H1 (cell line): ENCODE data around the gene KLHL28. TPM values are rescaled to one million over a fixed set of nuclear protein-coding genes. Genes with fewer than 3 reads are reported as not detected.

Experiments
- CTCF ChIA-PET: fragments of 300-600 bp; sonication (Branson Sonifier 250); formaldehyde crosslinking; loops from one replicate; lab custom pipeline; 2021; ENCODE audit not compliant: partially characterized antibody; lab: Charles Lee
- POLR2A ChIA-PET: fragments of 300-600 bp; sonication (Branson Sonifier 250); formaldehyde crosslinking; loops from one replicate; lab custom pipeline; 2021; ENCODE audit warnings: inconsistent platforms; ENCODE audit not compliant: partially characterized antibody; lab: Charles Lee
- DNase-seq, 2 experiments: peaks; one replicate each; pipeline versions ENCODE4 v3.0.0 to v3.0.0-alpha.2; 2010 to 2022; ENCODE audit warnings: low spot score in 2 of 2, low read depth in 1 of 2, mixed read lengths in 1 of 2
- FAIRE-seq: peaks from 2 replicates; lab custom pipeline; 2011; peaks lifted over from hg19 to GRCh38; lab: Jason Lieb, UNC
- H2AFZ ChIP-seq: 2 replicates; pipeline ENCODE4 v1.8.1; 2012; ENCODE audit warnings: low read length, inconsistent platforms
- H2AK5ac ChIP-seq: 2 replicates; pipeline ENCODE4 v1.6.1; 2013; ENCODE audit warnings: low read depth, low read length
- H2BK120ac ChIP-seq: replicated peaks from 2 replicates; pipeline ENCODE3; 2013; ENCODE audit warnings: low read depth, low read length, inconsistent platforms
- H2BK12ac ChIP-seq: 2 replicates; pipeline ENCODE4 v1.6.1; 2013; ENCODE audit warnings: low read depth, low read length
- H2BK15ac ChIP-seq: 2 replicates; pipeline ENCODE4 v1.6.1; 2013; ENCODE audit warnings: low read length
- H2BK20ac ChIP-seq: 2 replicates; pipeline ENCODE4 v1.6.1; 2013; ENCODE audit warnings: low read length
- H2BK5ac ChIP-seq: 2 replicates; pipeline ENCODE4 v1.6.1; 2013; ENCODE audit warnings: low read depth, low read length
- H3K14ac ChIP-seq: 2 replicates; pipeline ENCODE4 v1.6.1; 2013; ENCODE audit warnings: inconsistent platforms; ENCODE audit not compliant: insufficient read length
- H3K18ac ChIP-seq: 2 replicates; pipeline ENCODE4 v1.6.1; 2013; ENCODE audit warnings: low read length; ENCODE audit errors: extremely low read depth
- H3K23ac ChIP-seq: 2 replicates; pipeline ENCODE4 v1.6.1; 2013; ENCODE audit warnings: inconsistent platforms; ENCODE audit not compliant: insufficient read length
- H3K23me2 ChIP-seq: 2 replicates; pipeline ENCODE4 v1.6.1; 2013; ENCODE audit warnings: low read depth, low read length
- H3K27ac ChIP-seq: 2 replicates; pipeline ENCODE4 v1.6.1; 2011; ENCODE audit warnings: low read depth, low read length, inconsistent platforms
- H3K27me3 ChIP-seq, 4 experiments: replicated peaks in 1 of 4; 1 replicate in 1 of 4; 2 replicates in 3 of 4; pipeline versions ENCODE4 v1.6.1 to v1.8.1; 2011 to 2013; ENCODE audit warnings: low read length in 3 of 4, mild to moderate bottlenecking in 3 of 4, inconsistent platforms in 2 of 4, mixed read lengths in 2 of 4, moderate library complexity in 1 of 4; ENCODE audit not compliant: control insufficient read depth in 3 of 4, insufficient read depth in 3 of 4; ENCODE audit errors: extremely low read depth in 1 of 4
- H3K36me3 ChIP-seq, 4 experiments: 2 replicates each; pipeline versions ENCODE4 v1.6.1 to v1.8.1; 2011 to 2013; ENCODE audit warnings: mild to moderate bottlenecking in 4 of 4, low read length in 3 of 4, moderate library complexity in 2 of 4, control low read depth in 1 of 4, inconsistent platforms in 1 of 4; ENCODE audit not compliant: insufficient read depth in 4 of 4, control insufficient read depth in 2 of 4
- H3K4ac ChIP-seq: replicated peaks from 2 replicates; pipeline ENCODE3; 2013; ENCODE audit warnings: low read length, low read depth, mixed read lengths, inconsistent platforms; ENCODE audit not compliant: insufficient read length
- H3K4me1 ChIP-seq, 4 experiments: replicated peaks in 1 of 4; 1 replicate in 1 of 4; 2 replicates in 3 of 4; pipeline versions ENCODE4 v1.6.1 to v1.8.1; 2011 to 2013; ENCODE audit warnings: low read length in 3 of 4, inconsistent platforms in 2 of 4, mixed read lengths in 1 of 4; ENCODE audit not compliant: insufficient read depth in 4 of 4, control insufficient read depth in 3 of 4
- H3K4me2 ChIP-seq, 2 experiments: 2 replicates each; pipeline versions ENCODE4 v1.6.1 to v1.8.1; 2011 to 2013; ENCODE audit warnings: low read depth in 2 of 2, low read length in 2 of 2, control low read depth in 1 of 2, inconsistent platforms in 1 of 2, mild to moderate bottlenecking in 1 of 2; ENCODE audit not compliant: insufficient read depth in 1 of 2
- H3K4me3 ChIP-seq, 4 experiments: fragments of 200-600, 300-600 bp in 1 of 4; sonication (generic), shearing (Covaris generic), sonication (Bioruptor Twin) in 1 of 4; 2 replicates each; pipeline versions ENCODE4 v1.5.1 to v1.8.1; 2011 to 2016; ENCODE audit warnings: low read length in 4 of 4, low read depth in 3 of 4, control low read depth in 2 of 4, inconsistent platforms in 2 of 4, mild to moderate bottlenecking in 2 of 4, mixed read lengths in 1 of 4, moderate library complexity in 1 of 4; ENCODE audit not compliant: insufficient read depth in 2 of 4; ENCODE audit errors: extremely low read depth in 1 of 4
- H3K56ac ChIP-seq: replicated peaks from 2 replicates; pipeline ENCODE3; 2013; ENCODE audit warnings: low read depth, mild to moderate bottlenecking, mixed read lengths, low read length, inconsistent platforms; ENCODE audit not compliant: insufficient read length
- H3K79me1 ChIP-seq: 2 replicates; pipeline ENCODE4 v1.6.1; 2013; ENCODE audit warnings: low read depth, low read length, control low read depth
- H3K79me2 ChIP-seq, 2 experiments: 2 replicates each; pipeline versions ENCODE4 v1.6.1 to v1.8.1; 2012 to 2013; ENCODE audit warnings: low read length in 2 of 2, mild to moderate bottlenecking in 2 of 2, inconsistent platforms in 1 of 2; ENCODE audit not compliant: insufficient read depth in 2 of 2, control insufficient read depth in 1 of 2
- H3K9ac ChIP-seq, 4 experiments: replicated peaks in 1 of 4; 1 replicate in 1 of 4; 2 replicates in 3 of 4; pipeline versions ENCODE4 v1.6.1 to v1.8.1; 2011 to 2013; ENCODE audit warnings: low read depth in 3 of 4, low read length in 3 of 4, control low read depth in 2 of 4, mild to moderate bottlenecking in 2 of 4, moderate library complexity in 2 of 4, inconsistent platforms in 1 of 4; ENCODE audit errors: extremely low read depth in 1 of 4
- H3K9me3 ChIP-seq, 2 experiments: 2 replicates each; pipeline versions ENCODE4 v1.6.1 to v1.8.1; 2012 to 2013; ENCODE audit warnings: mild to moderate bottlenecking in 2 of 2, moderate library complexity in 2 of 2, control low read depth in 1 of 2, inconsistent platforms in 1 of 2, low read depth in 1 of 2, low read length in 1 of 2, mixed read lengths in 1 of 2; ENCODE audit not compliant: insufficient read depth in 2 of 2
- H4K20me1 ChIP-seq, 2 experiments: replicated peaks in 1 of 2; 2 replicates each; pipeline versions ENCODE3 to v1.8.1; 2011 to 2013; ENCODE audit warnings: inconsistent platforms in 2 of 2, low read length in 2 of 2, mild to moderate bottlenecking in 1 of 2; ENCODE audit not compliant: insufficient read depth in 2 of 2, control insufficient read depth in 1 of 2
- H4K5ac ChIP-seq: 2 replicates; pipeline ENCODE4 v1.6.1; 2013; ENCODE audit warnings: low read length, low read depth, mixed read lengths, inconsistent platforms; ENCODE audit not compliant: insufficient read length
- H4K8ac ChIP-seq: 2 replicates; pipeline ENCODE4 v1.8.0; 2013; ENCODE audit warnings: mild to moderate bottlenecking, moderate library complexity, low read length, inconsistent platforms; ENCODE audit not compliant: insufficient read depth; ENCODE audit errors: extremely low read depth
- H4K91ac ChIP-seq: replicated peaks from 2 replicates; pipeline ENCODE3; 2013; ENCODE audit warnings: low read length, mixed read lengths, inconsistent platforms; ENCODE audit not compliant: insufficient read length
- RAD21 ChIP-seq, 2 experiments: IDR thresholded peaks in 1 of 2; conservative IDR thresholded peaks in 1 of 2; 2 replicates each; pipeline ENCODE4 v1.6.1; 2011; ENCODE audit warnings: low read depth in 2 of 2, low read length in 2 of 2, improper control_type of control experiment in 1 of 2, inconsistent platforms in 1 of 2, mild to moderate bottlenecking in 1 of 2, moderate library complexity in 1 of 2
- WGBS, 2 experiments: shearing (Covaris generic) in 1 of 2; methylation state at CpG; one replicate each; pipeline versions ENCODE4 v1.1.6 to v1.1.7; 2013 to 2015; ENCODE audit warnings: low lambda C conversion rate in 2 of 2, mixed read lengths in 2 of 2, inconsistent platforms in 1 of 2, low coverage in 1 of 2, missing lambda C conversion rate in 1 of 2; ENCODE audit not compliant: insufficient replicate concordance in 2 of 2, insufficient coverage in 1 of 2, insufficient read length in 1 of 2; ENCODE audit errors: extremely low coverage in 1 of 2, missing lambda C conversion rate in 1 of 2; 5-methylcytosine and 5-hydroxymethylcytosine counted together
- polyA plus RNA-seq, 7 experiments: library from polyadenylated mRNA; depleted of rRNA in 3 of 7; stranded (reverse) in 5 of 7; unstranded in 2 of 7; fragments of >200 nt in 5 of 7; fragments of 200-250 nt in 2 of 7; gene quantifications; 1 replicate in 5 of 7; 2 replicates in 1 of 7; 4 replicates in 1 of 7; pipeline versions ENCODE4 v1.2.1 to v1.2.3, GENCODE V29; 2011 to 2013; ENCODE audit warnings: missing spikeins in 2 of 7, mixed read lengths in 2 of 7
- total RNA-seq: library from RNA; stranded (reverse); fragmentation: NEBNext Ultra II Directional; extraction: Animal tissue kit (Norgen Biotek cat#: 25700); gene quantifications from 2 replicates; pipeline ENCODE4 v1.2.1, GENCODE V29; 2021

Gene KLHL28
- total and polyA plus RNA-seq, 2 of the 8 experiments (the other 6 are each of a cell fraction or from before 2014, with no cell fraction given), result 3.3 to 10.5 TPM

DNA sequence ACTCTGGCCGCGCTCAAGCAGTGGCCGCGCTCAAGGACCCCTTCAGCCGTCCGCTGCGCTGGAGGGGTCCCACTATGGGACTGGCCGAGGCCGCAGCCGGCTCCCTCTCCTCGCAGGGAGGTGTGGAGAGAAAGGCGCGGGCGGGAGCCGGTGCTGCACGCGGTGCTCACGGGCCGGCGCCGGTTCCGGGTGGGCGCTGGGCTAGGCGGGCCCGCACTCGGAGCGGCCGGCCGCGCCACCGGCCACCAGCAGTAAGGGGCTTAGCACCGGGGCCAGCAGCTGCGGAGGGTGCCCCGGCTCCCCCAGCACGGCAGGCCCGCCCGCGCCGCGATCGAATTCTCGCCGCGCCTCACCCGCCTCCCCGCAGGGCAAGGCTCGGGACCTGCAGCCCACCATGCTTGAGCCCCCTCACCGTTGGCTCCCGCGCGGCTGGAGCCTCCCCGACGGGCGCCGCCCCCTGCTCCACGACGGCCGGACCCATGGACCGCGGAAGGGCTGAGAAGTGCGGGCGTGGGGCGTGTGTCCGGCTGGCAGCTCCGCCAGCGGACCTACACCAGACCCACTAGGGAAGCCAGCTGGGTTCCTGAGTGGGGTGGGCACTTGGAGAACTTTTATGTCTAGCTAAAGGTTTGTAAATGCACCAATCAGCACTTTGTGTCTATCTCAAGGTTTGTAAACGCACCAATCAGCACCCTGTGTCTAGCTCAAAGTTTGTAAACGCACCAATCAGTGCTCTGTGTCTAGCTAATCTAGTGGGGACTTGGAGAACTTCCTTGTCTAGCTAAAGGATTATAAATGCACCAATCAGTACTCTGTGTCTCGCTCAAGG, 49.5 kb downstream of the KLHL28 start:
- Histone ChIP-seq H2AFZ (no peak overlapping the region; the same call in 1 of the 2 replicates), H3K27ac (no peak overlapping the region), H2BK20ac (no peak overlapping the region), H4K5ac (no peak overlapping the region), H2BK5ac (no peak overlapping the region), H2BK15ac (no peak overlapping the region), H4K20me1 (no peaks in the 10 kb centered on the region)
- DNase-seq, result no peak
- no peak for TF ChIP-seq RAD21 (IDR thresholded peaks at IDR 0.05 in 1 of 2, conservative IDR thresholded peaks at IDR 0.05 in 1 of 2; ENCODE audit: low read depth in 2 of 2, low read length in 2 of 2)
- TF ChIP-seq, all 59 proteins: peak for 0
- Histone ChIP-seq H3K36me3 (no peaks in the 10 kb centered on the region), H3K9ac (no peak overlapping the region), H3K4ac (no peak overlapping the region), H3K4me3 (no peak overlapping the region), H3K23me2 (no peaks in the 10 kb centered on the region), H4K91ac (no peak overlapping the region), H2AK5ac (no peak overlapping the region), H3K9me3 (peaks cover 0 to 3% of the 10 kb centered on the region in 2 experiments; a peak in 1 of 4 replicates), H2BK120ac (no peak overlapping the region), H4K8ac (no peak overlapping the region; the same call in 1 of the 2 replicates), H3K4me1 (peaks cover 0 to 2% (median 0%) of the 10 kb centered on the region in 4 experiments; a peak in 1 of 7 replicates), H3K18ac (no peak overlapping the region), H3K14ac (no peak overlapping the region), H3K4me2 (no peak overlapping the region), H3K79me2 (no peaks in the 10 kb centered on the region), H3K23ac (no peak overlapping the region), H2BK12ac (no peak overlapping the region), H3K27me3 (no peaks in the 10 kb centered on the region), H3K56ac (no peak overlapping the region), H3K79me1 (no peaks in the 10 kb centered on the region)
- POLR2A ChIA-PET, result interaction anchor here (0.8 to 1.2 kb wide), 2 partner anchors 219 to 222 kb away, joined by 3 read pairs; no protein-coding TSS in a partner anchor
- FAIRE-seq, result no peak
- WGBS, 2 experiments, result 88% methylated on average over 57 of the region's 69 CpGs; no CpG with 5 or more reads in 1 of the 2 experiments
- CTCF ChIA-PET, result interaction anchor here (1.0 to 4.5 kb wide), 10 partner anchors 17 to 357 kb away, joined by 3 to 19 read pairs (median 6); partner anchors contain the start of gene PRPF39
